Measurements from ENCODE around the gene SEMA3D. TPM values are rescaled to one million over a fixed set of nuclear protein-coding genes. Genes with fewer than 3 reads are reported as not detected.
"Not testable (repeated sequence)": the region's sequence is repeated elsewhere in the genome, so short reads cannot be mapped to it uniquely, and the experiment has no call there.

Gene SEMA3D
- total RNA-seq, 1 donor from 2014 or later, result 25.1 TPM

DNA sequence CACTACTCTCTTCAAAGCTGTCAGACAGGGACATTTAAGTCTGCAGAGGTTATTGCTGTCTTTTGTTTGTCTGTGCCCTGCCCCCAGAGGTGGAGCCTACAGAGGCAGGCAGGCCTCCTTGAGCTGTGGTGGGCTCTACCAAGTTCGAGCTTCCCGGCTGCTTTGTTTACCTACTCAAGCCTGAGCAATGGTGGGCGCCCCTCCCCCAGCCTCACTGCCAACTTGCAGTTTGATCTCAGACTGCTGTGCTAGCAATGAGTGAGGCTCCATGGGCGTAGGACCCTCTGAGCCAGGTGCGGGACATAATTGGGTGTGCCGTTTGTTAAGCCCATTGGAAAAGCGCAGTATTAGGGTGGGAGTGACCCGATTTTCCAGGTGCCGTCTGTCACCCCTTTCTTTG is 193.9 kb downstream of the SEMA3D start:
- not testable (repeated sequence) for H3K27me3 ChIP-seq (ENCODE audit: control insufficient read depth in 3 of 3, insufficient read depth in 3 of 3, low read length in 3 of 3); H3K4me1 ChIP-seq (ENCODE audit: control insufficient read depth in 3 of 3, insufficient read depth in 3 of 3, low read length in 3 of 3); H3K36me3 ChIP-seq (ENCODE audit: control insufficient read depth in 3 of 3, insufficient read depth in 3 of 3, low read length in 3 of 3); H3K27ac ChIP-seq (ENCODE audit: low read depth, low read length); H3K9me3 ChIP-seq (ENCODE audit: control insufficient read depth in 3 of 3, low read length in 3 of 3); H3K9ac ChIP-seq (ENCODE audit: low read depth in 1 of 3, low read length in 3 of 3); H3K4me3 ChIP-seq (ENCODE audit: low read length in 3 of 3)

DNA sequence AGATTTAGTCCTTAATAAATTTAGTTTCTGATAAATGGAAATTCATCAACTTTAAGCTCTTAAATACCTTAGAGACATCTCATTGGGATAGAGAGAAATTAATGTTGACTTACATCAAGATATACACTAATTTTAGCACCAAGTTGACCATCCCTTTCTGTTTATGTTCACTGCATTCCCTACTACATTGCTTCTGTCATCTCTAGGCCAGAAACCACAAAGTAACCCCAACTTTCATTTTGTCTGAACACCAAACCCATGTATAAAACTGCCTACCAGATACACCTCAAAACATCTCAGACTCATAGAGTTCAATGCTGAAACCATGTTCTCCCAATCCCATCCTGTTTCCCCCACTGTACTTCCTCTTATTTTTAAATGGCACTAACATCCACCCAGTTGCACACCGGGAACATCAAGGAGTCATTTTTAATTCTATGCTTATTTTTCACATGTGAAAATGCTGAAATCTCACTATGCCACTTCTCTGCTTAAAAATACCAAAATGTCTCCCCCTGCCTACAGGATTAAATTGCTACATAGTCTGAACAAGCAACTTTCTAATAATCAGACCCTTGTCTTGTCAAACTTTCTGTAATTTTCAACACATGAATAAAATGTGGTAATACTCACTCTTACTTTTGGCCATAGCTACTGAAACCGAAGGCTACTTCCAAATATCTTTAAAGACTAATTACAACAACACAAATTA is 201.6 kb downstream of the SEMA3D start:
- Histone ChIP-seq H3K9me3 (ENCODE audit: control insufficient read depth in 3 of 3, low read length in 3 of 3) (no peaks in the 10 kb centered on the region), H3K4me3 (ENCODE audit: low read length in 3 of 3) (no peak overlapping the region), H3K36me3 (ENCODE audit: control insufficient read depth in 3 of 3, insufficient read depth in 3 of 3, low read length in 3 of 3) (no peaks in the 10 kb centered on the region), H3K27ac (ENCODE audit: low read depth, low read length) (no peak overlapping the region), H3K9ac (ENCODE audit: low read depth in 1 of 3, low read length in 3 of 3) (no peak overlapping the region), H3K27me3 (ENCODE audit: control insufficient read depth in 3 of 3, insufficient read depth in 3 of 3, low read length in 3 of 3) (no peaks in the 10 kb centered on the region), H3K4me1 (ENCODE audit: control insufficient read depth in 3 of 3, insufficient read depth in 3 of 3, low read length in 3 of 3) (no peaks in the 10 kb centered on the region)

DNA sequence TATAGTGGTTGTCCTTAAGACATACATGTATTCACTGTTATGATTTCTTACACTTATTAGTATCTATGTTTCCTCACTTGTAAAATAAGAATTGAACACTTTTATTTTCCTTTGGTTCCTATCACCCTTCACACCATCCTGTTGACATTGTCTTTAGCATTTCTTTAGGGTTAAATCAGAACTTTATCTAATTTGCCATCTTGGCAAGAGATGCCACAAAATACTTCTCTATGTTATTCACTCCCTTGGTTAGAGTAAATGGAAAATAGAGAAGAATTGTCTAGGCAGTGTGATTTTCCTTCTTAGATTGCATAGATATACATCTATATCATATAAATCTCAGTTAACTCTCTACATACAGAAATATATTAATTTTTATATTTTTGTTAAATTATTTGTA is 204.7 kb downstream of the SEMA3D start:
- Histone ChIP-seq H3K9ac (ENCODE audit: low read depth in 1 of 3, low read length in 3 of 3) (no peak overlapping the region), H3K27me3 (ENCODE audit: control insufficient read depth in 3 of 3, insufficient read depth in 3 of 3, low read length in 3 of 3) (no peaks in the 10 kb centered on the region), H3K4me3 (ENCODE audit: low read length in 3 of 3) (no peak overlapping the region)

DNA sequence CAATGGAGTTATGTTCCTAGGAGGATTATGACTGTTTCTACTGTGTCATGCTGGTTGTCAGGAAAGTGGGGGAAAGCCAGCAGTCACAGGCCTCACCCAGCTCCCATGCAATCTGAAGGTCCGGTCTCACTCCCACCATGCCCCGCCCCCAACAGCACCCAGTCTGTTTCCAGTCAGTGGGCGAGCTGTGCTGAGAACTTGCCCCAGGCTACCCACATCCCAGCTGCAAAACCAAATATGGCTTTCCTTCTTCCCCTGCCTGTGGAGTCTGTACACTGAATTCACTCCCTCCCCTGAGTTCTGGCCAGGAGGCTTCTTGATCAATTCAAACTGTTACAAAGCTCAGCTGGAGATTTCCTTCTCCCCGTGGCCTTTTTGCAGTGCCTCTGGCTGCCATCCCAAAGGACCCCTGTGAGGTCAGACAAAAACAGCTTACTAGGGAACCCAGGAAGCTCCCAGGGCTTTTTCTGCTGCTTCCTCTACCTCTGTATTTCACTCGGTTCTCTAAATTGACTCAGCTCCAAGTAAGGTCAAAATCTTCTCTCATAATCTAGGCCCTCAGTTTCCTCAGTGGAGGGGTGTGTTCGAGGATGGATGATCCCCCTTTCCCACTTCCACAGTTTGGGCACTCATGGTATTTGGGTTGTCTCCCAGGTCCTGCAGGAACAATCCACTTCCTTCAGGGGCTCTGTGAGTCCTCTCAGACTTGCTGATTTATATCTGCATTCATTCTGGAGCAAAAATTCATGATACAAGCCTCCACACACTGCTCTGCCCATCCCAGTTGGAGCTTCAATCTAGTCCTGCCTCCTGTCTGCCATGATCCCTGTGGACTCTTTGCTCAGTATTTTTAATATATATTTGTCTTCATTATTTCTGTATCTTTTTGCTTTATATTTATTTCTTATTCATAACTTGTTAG is 205.5 kb downstream of the SEMA3D start:
- Histone ChIP-seq H3K4me3 (ENCODE audit: low read length in 3 of 3) (no peak overlapping the region), H3K27ac (ENCODE audit: low read depth, low read length) (no peak overlapping the region), H3K9me3 (ENCODE audit: control insufficient read depth in 3 of 3, low read length in 3 of 3) (no peaks in the 10 kb centered on the region), H3K27me3 (ENCODE audit: control insufficient read depth in 3 of 3, insufficient read depth in 3 of 3, low read length in 3 of 3) (no peaks in the 10 kb centered on the region), H3K9ac (ENCODE audit: low read depth in 1 of 3, low read length in 3 of 3) (no peak overlapping the region), H3K4me1 (ENCODE audit: control insufficient read depth in 3 of 3, insufficient read depth in 3 of 3, low read length in 3 of 3) (no peaks in the 10 kb centered on the region), H3K36me3 (ENCODE audit: control insufficient read depth in 3 of 3, insufficient read depth in 3 of 3, low read length in 3 of 3) (no peaks in the 10 kb centered on the region)

More for the DNA sequence above, 204.7 kb downstream of the SEMA3D start:
- Histone ChIP-seq H3K36me3 (ENCODE audit: control insufficient read depth in 3 of 3, insufficient read depth in 3 of 3, low read length in 3 of 3) (no peaks in the 10 kb centered on the region), H3K9me3 (ENCODE audit: control insufficient read depth in 3 of 3, low read length in 3 of 3) (no peaks in the 10 kb centered on the region), H3K27ac (ENCODE audit: low read depth, low read length) (no peak overlapping the region), H3K4me1 (ENCODE audit: control insufficient read depth in 3 of 3, insufficient read depth in 3 of 3, low read length in 3 of 3) (no peaks in the 10 kb centered on the region)

DNA sequence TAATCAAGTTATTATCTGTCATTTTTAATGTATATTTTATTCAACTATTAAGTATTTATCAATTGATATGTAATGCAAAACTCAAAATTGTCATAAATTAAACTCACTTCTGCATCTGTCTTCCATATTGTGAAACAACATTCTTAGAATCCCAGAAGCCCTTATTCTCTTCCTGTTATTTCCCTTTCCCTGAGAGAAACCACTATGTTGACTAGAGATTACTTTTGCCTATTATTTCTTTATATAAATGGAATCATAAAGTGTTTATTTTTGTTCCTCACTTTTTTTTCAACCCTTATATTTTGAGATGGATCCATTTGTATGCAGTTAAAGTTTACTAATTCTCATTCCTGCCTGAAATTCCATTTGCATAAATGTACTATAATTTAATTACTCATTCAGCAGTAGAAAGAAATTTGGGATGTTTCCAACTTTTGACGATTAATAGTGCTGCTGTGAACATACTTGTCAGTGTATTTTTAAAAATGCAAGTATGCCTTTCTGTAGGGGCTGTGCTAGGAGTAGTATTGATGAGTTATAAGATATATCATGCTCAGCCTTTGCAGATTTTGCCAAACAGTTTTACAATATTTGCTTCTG is 211.2 kb downstream of the SEMA3D start:
- Histone ChIP-seq H3K27ac (ENCODE audit: low read depth, low read length) (no peak overlapping the region), H3K4me1 (ENCODE audit: control insufficient read depth in 3 of 3, insufficient read depth in 3 of 3, low read length in 3 of 3) (no peaks in the 10 kb centered on the region), H3K9ac (ENCODE audit: low read depth in 1 of 3, low read length in 3 of 3) (no peak overlapping the region), H3K9me3 (ENCODE audit: control insufficient read depth in 3 of 3, low read length in 3 of 3) (no peaks in the 10 kb centered on the region), H3K27me3 (ENCODE audit: control insufficient read depth in 3 of 3, insufficient read depth in 3 of 3, low read length in 3 of 3) (no peaks in the 10 kb centered on the region), H3K36me3 (ENCODE audit: control insufficient read depth in 3 of 3, insufficient read depth in 3 of 3, low read length in 3 of 3) (no peaks in the 10 kb centered on the region), H3K4me3 (ENCODE audit: low read length in 3 of 3) (no peak overlapping the region)

DNA sequence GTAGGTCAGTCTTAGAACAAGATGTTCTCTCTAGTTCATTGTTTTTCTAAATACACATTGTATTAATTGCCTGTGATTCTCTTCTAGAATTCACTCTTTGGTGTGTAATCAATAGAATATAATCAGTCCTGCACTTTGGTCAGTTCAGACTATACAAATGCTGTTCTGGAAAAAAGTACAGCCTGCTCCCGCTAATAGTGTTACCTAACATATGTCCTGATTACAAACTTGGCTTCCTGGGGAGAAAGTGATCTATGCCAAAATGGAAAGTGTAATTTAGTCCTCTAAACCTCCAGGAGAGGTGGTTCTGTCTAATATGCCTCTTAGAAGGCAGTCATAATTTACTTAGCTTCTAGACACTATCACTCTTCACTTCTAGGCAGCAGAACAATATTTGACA is 215.5 kb downstream of the SEMA3D start:
- no peaks in the 10 kb centered on the region for H3K4me1 ChIP-seq (ENCODE audit: control insufficient read depth in 3 of 3, insufficient read depth in 3 of 3, low read length in 3 of 3)
- H3K4me3 ChIP-seq (ENCODE audit: low read length in 3 of 3), result no peak overlapping the region
- H3K9me3 ChIP-seq (ENCODE audit: control insufficient read depth in 3 of 3, low read length in 3 of 3), result no peaks in the 10 kb centered on the region
- H3K36me3 ChIP-seq (ENCODE audit: control insufficient read depth in 3 of 3, insufficient read depth in 3 of 3, low read length in 3 of 3), result no peaks in the 10 kb centered on the region
- no peak overlapping the region for H3K9ac ChIP-seq (ENCODE audit: low read depth in 1 of 3, low read length in 3 of 3)
- no peaks in the 10 kb centered on the region for H3K27me3 ChIP-seq (ENCODE audit: control insufficient read depth in 3 of 3, insufficient read depth in 3 of 3, low read length in 3 of 3)
- no peak overlapping the region for H3K27ac ChIP-seq (ENCODE audit: low read depth, low read length)

DNA sequence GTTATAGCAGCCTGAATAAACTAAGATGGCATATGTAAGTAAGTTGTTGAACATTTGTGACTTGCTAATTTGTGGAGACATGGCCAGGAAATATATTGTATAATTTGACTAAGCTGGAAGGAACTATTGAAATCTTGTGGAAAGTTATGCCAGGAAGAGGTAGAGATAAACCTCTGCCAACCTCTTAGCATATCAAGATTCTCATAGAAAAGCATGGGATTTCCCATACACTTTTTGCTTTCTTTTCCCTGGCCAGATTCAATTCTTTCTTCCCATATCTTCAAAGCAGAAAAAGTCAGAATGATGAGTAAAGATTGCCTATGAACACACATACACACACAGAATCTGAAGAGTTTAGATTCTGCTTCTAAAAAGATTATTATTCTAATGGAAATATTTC is 216.2 kb downstream of the SEMA3D start:
- H3K27me3 ChIP-seq (ENCODE audit: control insufficient read depth in 3 of 3, insufficient read depth in 3 of 3, low read length in 3 of 3), result no peaks in the 10 kb centered on the region
- H3K36me3 ChIP-seq (ENCODE audit: control insufficient read depth in 3 of 3, insufficient read depth in 3 of 3, low read length in 3 of 3), result no peaks in the 10 kb centered on the region
- H3K9ac ChIP-seq (ENCODE audit: low read depth in 1 of 3, low read length in 3 of 3), result no peak overlapping the region
- H3K27ac ChIP-seq (ENCODE audit: low read depth, low read length), result no peak overlapping the region
- no peak overlapping the region for H3K4me3 ChIP-seq (ENCODE audit: low read length in 3 of 3)
- H3K9me3 ChIP-seq (ENCODE audit: control insufficient read depth in 3 of 3, low read length in 3 of 3), result no peaks in the 10 kb centered on the region
- H3K4me1 ChIP-seq (ENCODE audit: control insufficient read depth in 3 of 3, insufficient read depth in 3 of 3, low read length in 3 of 3), result no peaks in the 10 kb centered on the region

DNA sequence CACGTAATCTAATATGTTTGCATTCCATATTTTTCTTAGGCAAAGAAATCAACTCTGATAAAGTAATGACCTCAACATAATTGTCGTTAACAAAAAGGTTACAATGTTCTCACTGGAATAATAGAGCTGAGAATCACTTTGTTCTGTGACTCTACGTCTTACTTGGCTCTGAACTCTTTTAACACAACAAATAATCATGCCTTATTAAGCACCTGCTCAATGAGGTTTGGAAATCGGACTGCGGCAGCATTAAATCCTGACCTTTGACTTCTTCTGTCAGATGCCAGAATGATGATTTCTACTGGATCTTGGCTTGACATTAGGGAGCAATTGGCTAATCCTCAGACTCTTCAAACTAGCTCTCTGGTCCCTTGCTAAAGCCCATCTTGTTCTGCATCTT is 233.6 kb downstream of the SEMA3D start:
- Histone ChIP-seq H3K36me3 (ENCODE audit: control insufficient read depth in 3 of 3, insufficient read depth in 3 of 3, low read length in 3 of 3) (no peaks in the 10 kb centered on the region), H3K4me1 (ENCODE audit: control insufficient read depth in 3 of 3, insufficient read depth in 3 of 3, low read length in 3 of 3) (no peaks in the 10 kb centered on the region), H3K9me3 (ENCODE audit: control insufficient read depth in 3 of 3, low read length in 3 of 3) (no peaks in the 10 kb centered on the region), H3K27ac (ENCODE audit: low read depth, low read length) (no peak overlapping the region), H3K9ac (ENCODE audit: low read depth in 1 of 3, low read length in 3 of 3) (no peak overlapping the region), H3K27me3 (ENCODE audit: control insufficient read depth in 3 of 3, insufficient read depth in 3 of 3, low read length in 3 of 3) (no peaks in the 10 kb centered on the region), H3K4me3 (ENCODE audit: low read length in 3 of 3) (no peak overlapping the region)

DNA sequence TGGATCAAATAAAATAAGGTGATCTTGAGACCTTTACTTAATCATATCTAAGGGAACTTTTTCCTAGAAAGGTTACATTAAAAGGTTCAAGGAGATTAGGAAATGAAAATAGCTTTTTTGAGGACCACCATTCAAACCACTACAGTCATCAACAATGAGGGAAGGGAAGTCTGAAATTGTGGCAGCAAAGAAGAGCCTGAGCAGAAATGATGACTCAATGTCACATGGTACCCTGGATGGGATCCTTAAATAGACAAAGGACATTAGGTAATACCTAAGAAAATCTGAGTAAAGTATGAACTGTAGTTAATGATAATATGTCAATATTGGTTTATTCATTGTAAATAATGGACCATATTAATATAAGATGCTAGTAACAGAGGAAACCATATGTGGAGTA is 236.0 kb downstream of the SEMA3D start:
- H3K9me3 ChIP-seq (ENCODE audit: control insufficient read depth in 3 of 3, low read length in 3 of 3), result no peaks in the 10 kb centered on the region
- no peak overlapping the region for H3K4me3 ChIP-seq (ENCODE audit: low read length in 3 of 3)
- H3K9ac ChIP-seq (ENCODE audit: low read depth in 1 of 3, low read length in 3 of 3), result no peak overlapping the region
- H3K4me1 ChIP-seq (ENCODE audit: control insufficient read depth in 3 of 3, insufficient read depth in 3 of 3, low read length in 3 of 3), result no peaks in the 10 kb centered on the region
- no peaks in the 10 kb centered on the region for H3K27me3 ChIP-seq (ENCODE audit: control insufficient read depth in 3 of 3, insufficient read depth in 3 of 3, low read length in 3 of 3)
- no peak overlapping the region for H3K27ac ChIP-seq (ENCODE audit: low read depth, low read length)
- no peaks in the 10 kb centered on the region for H3K36me3 ChIP-seq (ENCODE audit: control insufficient read depth in 3 of 3, insufficient read depth in 3 of 3, low read length in 3 of 3)

DNA sequence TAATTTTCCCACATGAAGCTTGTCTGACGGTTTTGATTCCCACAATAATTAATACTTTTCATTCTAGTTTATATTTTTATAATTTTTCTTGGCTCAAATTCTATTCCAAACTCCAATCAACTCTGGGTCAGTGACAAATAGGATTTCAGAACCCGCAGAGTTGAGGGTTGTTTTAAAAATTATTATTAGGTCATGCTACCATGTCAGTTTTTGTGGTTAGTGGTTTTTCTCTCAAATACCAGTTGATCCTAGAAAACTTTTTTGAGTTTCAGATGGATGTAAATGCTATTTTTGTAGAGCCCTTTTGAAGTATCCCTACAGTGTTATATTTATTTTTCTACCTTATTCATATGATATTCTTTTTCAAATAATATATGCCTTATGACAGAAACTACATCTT is 237.4 kb downstream of the SEMA3D start:
- H3K4me3 ChIP-seq (ENCODE audit: low read length in 3 of 3), result no peak overlapping the region
- no peaks in the 10 kb centered on the region for H3K4me1 ChIP-seq (ENCODE audit: control insufficient read depth in 3 of 3, insufficient read depth in 3 of 3, low read length in 3 of 3)
- H3K9ac ChIP-seq (ENCODE audit: low read depth in 1 of 3, low read length in 3 of 3), result no peak overlapping the region
- no peak overlapping the region for H3K27ac ChIP-seq (ENCODE audit: low read depth, low read length)
- no peaks in the 10 kb centered on the region for H3K9me3 ChIP-seq (ENCODE audit: control insufficient read depth in 3 of 3, low read length in 3 of 3)
- no peaks in the 10 kb centered on the region for H3K36me3 ChIP-seq (ENCODE audit: control insufficient read depth in 3 of 3, insufficient read depth in 3 of 3, low read length in 3 of 3)
- H3K27me3 ChIP-seq (ENCODE audit: control insufficient read depth in 3 of 3, insufficient read depth in 3 of 3, low read length in 3 of 3), result no peaks in the 10 kb centered on the region

Measured in skeletal muscle tissue (tissue), 4 donors.